Neural crest cell (in vitro differentiated cells): ENCODE results near the gene PDHX. TPM values are rescaled to one million over a fixed set of nuclear protein-coding genes. Genes with fewer than 3 reads are reported as not detected.

Source experiments
- DNase-seq: peaks from one replicate; pipeline ENCODE4 v3.0.0; 2021; ENCODE audit warnings: low read depth, mixed read lengths, low spot score
- H3K27ac Mint-ChIP-seq: one replicate; pipeline ENCODE4 v1.8.0; 2021; ENCODE audit warnings: mild to moderate bottlenecking, mixed read lengths; ENCODE audit not compliant: unreplicated experiment
- H3K27me3 Mint-ChIP-seq: 2 replicates; pipeline ENCODE4 v1.8.0; 2021; ENCODE audit warnings: low read depth, mild to moderate bottlenecking, mixed read lengths
- H3K36me3 Mint-ChIP-seq: 2 replicates; pipeline ENCODE4 v1.8.0; 2021; ENCODE audit warnings: low read depth, mild to moderate bottlenecking, mixed read lengths
- H3K4me1 Mint-ChIP-seq: 2 replicates; pipeline ENCODE4 v1.8.0; 2021; ENCODE audit warnings: mixed read lengths
- H3K4me3 Mint-ChIP-seq: one replicate; pipeline ENCODE4 v1.8.0; 2021; ENCODE audit warnings: mild to moderate bottlenecking, mixed read lengths
- H3K9me3 Mint-ChIP-seq: 2 replicates; pipeline ENCODE4 v1.8.0; 2021; ENCODE audit warnings: mixed read lengths
- CTCF ChIP-seq: fragments of 200-600 bp; sonication (generic); conservative IDR thresholded peaks from 2 replicates; pipeline ENCODE4 v1.5.0; 2021; ENCODE audit warnings: antibody characterized with exemption, mild to moderate bottlenecking
- total RNA-seq: library from RNA; stranded (reverse); gene quantifications from 2 replicates; pipeline ENCODE4 v1.2.1, GENCODE V29; 2021

PDHX gene
- total RNA-seq, 1 donor from 2014 or later, result 38.6 TPM

- no peak for TF ChIP-seq CTCF
- no peak for DNase-seq
- no peaks in the 10 kb centered on the region for H3K36me3 Mint-ChIP-seq
- H3K27ac Mint-ChIP-seq, result peak overlapping the region; percentile 19
- H3K4me1 Mint-ChIP-seq, result no peaks in the 10 kb centered on the region
- H3K27me3 Mint-ChIP-seq, result no peaks in the 10 kb centered on the region
- no peak overlapping the region for H3K4me3 Mint-ChIP-seq
- no peaks in the 10 kb centered on the region for H3K9me3 Mint-ChIP-seq
Observed at GRCh38 chr11:34994854-34995253, 78.4 kb downstream of the PDHX start.

- Mint-ChIP-seq H3K9me3 (no peaks in the 10 kb centered on the region), H3K4me3 (no peak overlapping the region), H3K27ac (no peak overlapping the region), H3K36me3 (no peaks in the 10 kb centered on the region), H3K4me1 (no peaks in the 10 kb centered on the region), H3K27me3 (no peaks in the 10 kb centered on the region)
- no peak for TF ChIP-seq CTCF
- no peak for DNase-seq
Observed at GRCh38 chr11:34996958-34997357, 80.5 kb downstream of the PDHX start.

DNA sequence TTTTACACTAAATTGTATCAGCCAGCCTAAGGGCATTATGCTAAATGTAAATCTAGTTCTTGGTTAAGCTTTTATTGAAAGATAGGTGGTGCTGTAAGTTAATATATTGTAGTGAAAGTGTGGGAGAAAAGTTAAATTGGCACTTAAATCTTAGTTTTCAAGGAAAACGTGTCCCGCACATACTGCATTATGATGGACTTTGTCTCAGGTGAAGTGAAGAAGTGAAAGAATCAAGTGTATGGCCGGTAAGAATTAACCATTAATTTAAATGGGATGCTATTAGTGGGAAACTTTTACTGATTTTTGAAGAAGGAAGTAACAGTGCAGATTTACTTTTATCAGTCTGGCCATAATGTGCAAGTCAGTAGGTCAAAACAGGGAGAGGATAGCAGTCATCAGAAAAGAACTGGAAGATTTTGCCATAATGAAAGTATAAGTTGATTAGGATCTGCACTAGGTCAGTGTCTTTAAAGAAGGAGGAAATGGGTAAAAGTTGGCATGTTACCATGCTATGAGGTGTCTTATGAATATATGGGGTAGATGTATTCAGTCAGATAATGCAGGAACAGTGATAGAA lies 81.6 kb downstream of the PDHX start:
- Mint-ChIP-seq H3K27me3 (no peaks in the 10 kb centered on the region), H3K4me3 (no peak overlapping the region), H3K27ac (no peak overlapping the region), H3K9me3 (no peaks in the 10 kb centered on the region), H3K36me3 (no peaks in the 10 kb centered on the region), H3K4me1 (no peaks in the 10 kb centered on the region)
- TF ChIP-seq CTCF, result peak; percentile 61
- no peak for DNase-seq

- Mint-ChIP-seq H3K36me3 (no peaks in the 10 kb centered on the region), H3K9me3 (no peaks in the 10 kb centered on the region), H3K27ac (no peak overlapping the region), H3K27me3 (no peaks in the 10 kb centered on the region), H3K4me3 (no peak overlapping the region), H3K4me1 (no peaks in the 10 kb centered on the region)
- TF ChIP-seq CTCF, result no peak
- DNase-seq, result no peak
Observed at GRCh38 chr11:34999453-34999852, 83.0 kb downstream of the PDHX start.

GRCh38 chr11:35003186-35003585 lies 86.8 kb downstream of the PDHX start:
- no peak for TF ChIP-seq CTCF
- Mint-ChIP-seq H3K27ac (no peak overlapping the region), H3K27me3 (no peaks in the 10 kb centered on the region), H3K4me3 (no peak overlapping the region), H3K36me3 (no peaks in the 10 kb centered on the region), H3K9me3 (no peaks in the 10 kb centered on the region), H3K4me1 (no peaks in the 10 kb centered on the region)
- no peak for DNase-seq
